Panc1 (cell line): ENCODE results near the gene NDE1. TPM values are rescaled to one million over a fixed set of nuclear protein-coding genes. Genes with fewer than 3 reads are reported as not detected.

Source experiments
- ATAC-seq: fragments of 200-7000 bp; cut with Tn5 transposase; 2 replicates; pipeline ENCODE4 v1.9.1; 2020; ENCODE audit warnings: mild to moderate bottlenecking, moderate library complexity
- BruUV-seq: library from RNA; stranded (reverse); fragments of 400-500 nt; replicated peaks from 2 replicates; lab custom pipeline; 2021; lab: Mats Ljungman, UMichigan
- CTCF ChIA-PET: fragments of 300-600 bp; sonication (Branson Sonifier 250); formaldehyde crosslinking; loops from one replicate; lab custom pipeline; 2022; ENCODE audit warnings: antibody characterized with exemption; lab: Charles Lee
- POLR2A ChIA-PET: fragments of 300-600 bp; sonication (Branson Sonifier 250); formaldehyde crosslinking; loops from one replicate; lab custom pipeline; 2022; ENCODE audit warnings: antibody characterized with exemption; lab: Charles Lee
- DNase-seq: peaks from one replicate; pipeline ENCODE4 v3.0.0-alpha.2; 2010; ENCODE audit warnings: low read depth, low spot score
- H3K27ac ChIP-seq: 2 replicates; pipeline ENCODE4 v1.5.1; 2011; ENCODE audit warnings: mild to moderate bottlenecking, low read length, inconsistent platforms
- H3K27me3 ChIP-seq: fragments of 200-500 bp; sonication (Bioruptor generic); 2 replicates; pipeline ENCODE4 v1.6.0; 2014; ENCODE audit warnings: low read length, inconsistent platforms; ENCODE audit not compliant: control insufficient read depth, insufficient read depth
- H3K36me3 ChIP-seq: fragments of 200-500 bp; sonication (Bioruptor generic); 2 replicates; pipeline ENCODE4 v1.5.1; 2014; ENCODE audit warnings: inconsistent platforms, mild to moderate bottlenecking, low read length, moderate library complexity; ENCODE audit not compliant: control insufficient read depth, insufficient read depth
- H3K4me1 ChIP-seq: 2 replicates; pipeline ENCODE4 v1.5.1; 2011; ENCODE audit warnings: inconsistent platforms, mild to moderate bottlenecking, low read length, moderate library complexity; ENCODE audit not compliant: control insufficient read depth, insufficient read depth
- H3K4me3 ChIP-seq, 2 experiments: 2 replicates each; pipeline ENCODE4 v1.5.1; 2011 to 2012; ENCODE audit warnings: low read depth in 2 of 2, low read length in 2 of 2, mild to moderate bottlenecking in 2 of 2, inconsistent platforms in 1 of 2, moderate library complexity in 1 of 2
- H3K9me3 ChIP-seq: fragments of 200-500 bp; sonication (Bioruptor generic); 2 replicates; pipeline ENCODE4 v1.5.1; 2014; ENCODE audit warnings: low read depth, mild to moderate bottlenecking, inconsistent platforms, low read length, moderate library complexity; ENCODE audit not compliant: control insufficient read depth, insufficient read depth
- POLR2AphosphoS5 ChIP-seq: IDR thresholded peaks from 2 replicates; pipeline ENCODE4 v1.6.1; 2012; ENCODE audit warnings: mild to moderate bottlenecking, low read depth, low read length, moderate library complexity
- REST ChIP-seq, 2 experiments: IDR thresholded peaks; 2 replicates each; pipeline ENCODE4 v1.6.1; 2011 to 2012; ENCODE audit warnings: low read depth in 2 of 2, control low read depth in 1 of 2, low read length in 1 of 2, mild to moderate bottlenecking in 1 of 2, moderate library complexity in 1 of 2; ENCODE audit not compliant: insufficient read depth in 1 of 2
- SIN3A ChIP-seq: IDR thresholded peaks from 2 replicates; pipeline ENCODE4 v1.6.1; 2012; ENCODE audit warnings: low read depth, mild to moderate bottlenecking, low read length, moderate library complexity, borderline replicate concordance; ENCODE audit not compliant: insufficient read depth
- TCF7L2 ChIP-seq: IDR thresholded peaks from 2 replicates; pipeline ENCODE4 v1.6.1; 2011; ENCODE audit warnings: mild to moderate bottlenecking, low read depth, low read length, inconsistent platforms
- in situ Hi-C: cut with HindIII; loops from 2 replicates; pipeline ENCODE4 v1.10.0; 2016; ENCODE audit warnings: low sequenced_read_pairs, low pct_unique_long_range_greater_than_20kb
- intact Hi-C: fragments of 100-400 bp; cut with micrococcal nuclease; formaldehyde crosslinking; loops from one replicate; pipeline ENCODE4 v1.10.0; 2022; ENCODE audit not compliant: unreplicated experiment
- total RNA-seq: library from RNA; stranded (reverse); gene quantifications from one replicate; pipeline ENCODE4 v1.2.1, GENCODE V29; 2021; ENCODE audit not compliant: unreplicated experiment
- TF ChIP-seq, protein P1 (sequence below): fragments of 450-650 bp; IDR thresholded peaks from 2 replicates; pipeline ENCODE4 v1.5.1; 2017; ENCODE audit warnings: mild to moderate bottlenecking

NDE1 gene
- total RNA-seq, 1 experiment from 2014 or later: 99.1 TPM

GRCh38 chr16:15749985-15750384, 99.9 kb downstream of the NDE1 start:
- no peak overlapping the region for H3K4me3 ChIP-seq
- no peaks in the 10 kb centered on the region for H3K36me3 ChIP-seq
- no peaks in the 10 kb centered on the region for H3K9me3 ChIP-seq
- H3K27me3 ChIP-seq: no peaks in the 10 kb centered on the region
- CTCF ChIA-PET: no interaction called here
- intact Hi-C loops: no loop called here
- BruUV-seq: no TSS peak
- DNase-seq (no peak), ATAC-seq (no peak)
- TF ChIP-seq POLR2AphosphoS5 (no peak), REST (IDR thresholded peaks at IDR 0.05; ENCODE audit: insufficient read depth in 1 of 2, low read depth in 2 of 2, low read length in 1 of 2) (no peak), TCF7L2 (no peak), SIN3A (no peak)
- TF ChIP-seq, protein P1, sequence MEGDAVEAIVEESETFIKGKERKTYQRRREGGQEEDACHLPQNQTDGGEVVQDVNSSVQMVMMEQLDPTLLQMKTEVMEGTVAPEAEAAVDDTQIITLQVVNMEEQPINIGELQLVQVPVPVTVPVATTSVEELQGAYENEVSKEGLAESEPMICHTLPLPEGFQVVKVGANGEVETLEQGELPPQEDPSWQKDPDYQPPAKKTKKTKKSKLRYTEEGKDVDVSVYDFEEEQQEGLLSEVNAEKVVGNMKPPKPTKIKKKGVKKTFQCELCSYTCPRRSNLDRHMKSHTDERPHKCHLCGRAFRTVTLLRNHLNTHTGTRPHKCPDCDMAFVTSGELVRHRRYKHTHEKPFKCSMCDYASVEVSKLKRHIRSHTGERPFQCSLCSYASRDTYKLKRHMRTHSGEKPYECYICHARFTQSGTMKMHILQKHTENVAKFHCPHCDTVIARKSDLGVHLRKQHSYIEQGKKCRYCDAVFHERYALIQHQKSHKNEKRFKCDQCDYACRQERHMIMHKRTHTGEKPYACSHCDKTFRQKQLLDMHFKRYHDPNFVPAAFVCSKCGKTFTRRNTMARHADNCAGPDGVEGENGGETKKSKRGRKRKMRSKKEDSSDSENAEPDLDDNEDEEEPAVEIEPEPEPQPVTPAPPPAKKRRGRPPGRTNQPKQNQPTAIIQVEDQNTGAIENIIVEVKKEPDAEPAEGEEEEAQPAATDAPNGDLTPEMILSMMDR: no peak
- H3K27ac ChIP-seq: no peak overlapping the region
- no peaks in the 10 kb centered on the region for H3K4me1 ChIP-seq
- in situ Hi-C loops: no loop called here
- POLR2A ChIA-PET: no interaction called here

GRCh38 chr16:15751940-15752339, 101.9 kb downstream of the NDE1 start:
- in situ Hi-C loops: no loop called here
- intact Hi-C loops: no loop called here
- TF ChIP-seq POLR2AphosphoS5 (no peak), REST (IDR thresholded peaks at IDR 0.05; ENCODE audit: insufficient read depth in 1 of 2, low read depth in 2 of 2, low read length in 1 of 2) (no peak), TCF7L2 (no peak), SIN3A (no peak)
- TF ChIP-seq, protein P1: no peak
- Histone ChIP-seq H3K27ac (no peak overlapping the region), H3K4me1 (no peaks in the 10 kb centered on the region), H3K36me3 (no peaks in the 10 kb centered on the region), H3K4me3 (no peak overlapping the region), H3K27me3 (no peaks in the 10 kb centered on the region), H3K9me3 (no peaks in the 10 kb centered on the region)
- BruUV-seq: no TSS peak
- DNase-seq (no peak), ATAC-seq (no peak)
- ChIA-PET CTCF (no interaction called here), POLR2A (no interaction called here)
